GM12801 (cell line): Measurements from ENCODE around the gene RTRAF.

Experiments
- CTCF ChIP-seq: IDR thresholded peaks from one replicate; pipeline ENCODE4 v1.5.1; 2011; ENCODE audit warnings: control low read depth; ENCODE audit not compliant: insufficient read length; ENCODE audit errors: extremely low read depth

The RTRAF gene

GRCh38 chr14:52020866-52021717 is 31.7 kb downstream of the RTRAF start:
- TF ChIP-seq CTCF: no peak

- TF ChIP-seq CTCF: no peak
Observed at GRCh38 chr14:52021957-52022600, 32.7 kb downstream of the RTRAF start.

GRCh38 chr14:52023518-52023917 is 34.2 kb downstream of the RTRAF start:
- TF ChIP-seq CTCF: no peak

- no peak for TF ChIP-seq CTCF
Observed at GRCh38 chr14:52025310-52025709, 36.0 kb downstream of the RTRAF start.

GRCh38 chr14:52026017-52026660 is 36.8 kb downstream of the RTRAF start:
- no peak for TF ChIP-seq CTCF

- TF ChIP-seq CTCF: no peak
Observed at GRCh38 chr14:52026901-52027300, 37.6 kb downstream of the RTRAF start.

- no peak for TF ChIP-seq CTCF
Observed at GRCh38 chr14:52029881-52030280, 40.5 kb downstream of the RTRAF start.
